Endometrial microvascular endothelial cells (primary cell): ENCODE data around the gene CAMK1D. TPM values are rescaled to one million over a fixed set of nuclear protein-coding genes. Genes with fewer than 3 reads are reported as not detected.

Source experiments
- in situ Hi-C: cut with HindIII; loops from 2 replicates; pipeline ENCODE4 v1.10.0; 2017; ENCODE audit warnings: low sequenced_read_pairs, low pct_unique_long_range_greater_than_20kb; ENCODE audit errors: inconsistent ontology term
- total RNA-seq: library from RNA; depleted of rRNA; stranded (reverse); fragments of >200 nt; gene quantifications from one replicate; pipeline ENCODE4 v1.2.3, GENCODE V29; 2015; ENCODE audit errors: inconsistent ontology term

The CAMK1D gene
- total RNA-seq, 1 donor from 2014 or later = 0.37 TPM

DNA sequence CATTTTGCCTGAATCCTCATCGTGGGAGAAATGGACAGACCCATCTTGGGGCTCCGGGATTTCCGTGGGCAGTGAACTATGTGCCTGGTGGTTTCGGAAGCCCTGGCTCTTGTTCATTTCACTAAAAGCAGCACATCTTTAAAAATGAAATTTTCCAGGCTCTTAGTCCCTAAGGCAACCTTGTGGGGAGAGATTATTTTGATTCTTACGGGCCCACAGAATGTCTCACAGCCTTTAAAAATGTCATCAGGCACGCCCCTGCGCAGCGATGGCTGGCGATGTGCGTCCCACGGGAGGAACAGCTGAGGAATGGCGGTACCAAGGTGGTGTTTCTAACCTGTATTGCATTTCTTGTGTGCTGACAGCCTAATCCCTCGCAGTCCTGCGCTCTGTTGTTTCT, 462.5 kb downstream of the CAMK1D start:
- in situ Hi-C loops = no loop called here

DNA sequence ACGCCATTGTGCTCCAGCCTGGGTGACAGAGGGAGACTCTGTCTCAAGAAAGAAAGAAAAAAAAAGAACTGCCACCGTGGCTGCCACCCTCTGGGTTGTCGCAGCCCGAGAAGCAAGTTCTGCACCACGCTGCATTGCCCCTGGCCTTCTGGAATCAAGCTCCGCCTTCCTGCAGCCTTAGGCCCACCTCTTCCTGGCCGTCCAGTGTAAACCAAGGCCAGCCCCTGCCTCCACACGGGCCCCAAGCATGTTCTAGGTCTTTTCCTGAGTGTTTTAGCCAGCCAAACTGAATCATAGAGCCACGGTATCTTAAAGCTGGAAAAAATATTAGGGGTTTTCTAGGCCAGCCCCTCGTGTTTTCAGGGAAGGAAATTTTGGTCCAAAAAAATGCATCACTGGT, 463.2 kb downstream of the CAMK1D start:
- in situ Hi-C loops = no loop called here

DNA sequence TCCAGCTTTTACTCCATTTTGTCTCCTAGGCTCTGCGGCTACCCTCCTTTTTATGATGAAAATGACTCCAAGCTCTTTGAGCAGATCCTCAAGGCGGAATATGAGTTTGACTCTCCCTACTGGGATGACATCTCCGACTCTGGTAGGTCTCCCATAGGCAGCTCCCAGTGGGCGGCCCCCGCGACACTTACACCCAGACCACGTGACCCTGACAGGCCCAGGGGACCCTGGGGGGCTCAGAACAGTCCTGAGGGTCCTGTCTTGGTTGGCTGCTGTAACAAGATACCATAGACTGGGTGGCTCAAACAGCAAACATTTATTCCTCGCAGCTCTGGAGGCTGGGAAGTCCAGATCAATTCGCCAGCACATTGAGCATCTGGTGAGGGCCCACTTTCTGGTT, 464.8 kb downstream of the CAMK1D start:
- in situ Hi-C loops = no loop called here

DNA sequence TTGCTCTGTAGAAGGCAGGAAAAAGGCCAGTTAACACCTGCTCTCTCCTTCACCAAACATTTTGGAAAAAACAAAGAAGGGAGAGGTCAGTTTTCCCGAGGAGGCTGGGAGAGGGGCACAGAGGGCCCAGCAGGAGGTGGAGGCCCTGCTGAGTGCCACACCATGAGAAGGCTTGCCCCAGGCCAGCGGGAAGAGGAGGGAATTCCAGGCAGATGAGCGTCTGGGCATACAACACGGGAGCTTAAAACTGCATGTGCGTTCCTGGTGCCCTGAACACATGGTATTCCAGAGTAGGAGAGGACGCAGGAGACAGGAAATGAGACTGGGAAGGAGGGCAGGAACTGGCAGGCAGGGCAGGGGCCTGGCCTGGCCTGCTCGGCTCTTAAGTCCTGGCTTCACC, 469.7 kb downstream of the CAMK1D start:
- in situ Hi-C loops = no loop called here

DNA sequence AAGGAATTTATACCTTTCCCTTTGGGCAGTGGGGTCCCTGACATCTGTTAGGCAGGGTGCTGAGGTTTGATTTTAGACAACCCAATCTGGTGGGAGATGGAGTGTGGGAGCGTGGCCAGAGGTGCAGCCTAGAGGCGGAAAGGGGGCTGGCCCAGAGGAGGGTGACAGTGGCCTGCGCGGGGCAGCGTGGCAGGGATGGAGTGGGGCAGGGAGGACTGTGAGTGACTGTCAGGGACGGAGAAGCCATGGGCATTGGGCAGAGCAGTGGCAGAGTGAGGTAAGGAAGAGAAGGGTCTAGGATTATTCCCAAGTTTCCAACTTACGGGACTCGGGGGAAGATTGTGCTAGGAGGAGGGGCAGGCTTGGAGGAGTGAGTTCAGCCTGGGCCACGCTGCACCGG, 470.3 kb downstream of the CAMK1D start:
- in situ Hi-C loops = no loop called here

DNA sequence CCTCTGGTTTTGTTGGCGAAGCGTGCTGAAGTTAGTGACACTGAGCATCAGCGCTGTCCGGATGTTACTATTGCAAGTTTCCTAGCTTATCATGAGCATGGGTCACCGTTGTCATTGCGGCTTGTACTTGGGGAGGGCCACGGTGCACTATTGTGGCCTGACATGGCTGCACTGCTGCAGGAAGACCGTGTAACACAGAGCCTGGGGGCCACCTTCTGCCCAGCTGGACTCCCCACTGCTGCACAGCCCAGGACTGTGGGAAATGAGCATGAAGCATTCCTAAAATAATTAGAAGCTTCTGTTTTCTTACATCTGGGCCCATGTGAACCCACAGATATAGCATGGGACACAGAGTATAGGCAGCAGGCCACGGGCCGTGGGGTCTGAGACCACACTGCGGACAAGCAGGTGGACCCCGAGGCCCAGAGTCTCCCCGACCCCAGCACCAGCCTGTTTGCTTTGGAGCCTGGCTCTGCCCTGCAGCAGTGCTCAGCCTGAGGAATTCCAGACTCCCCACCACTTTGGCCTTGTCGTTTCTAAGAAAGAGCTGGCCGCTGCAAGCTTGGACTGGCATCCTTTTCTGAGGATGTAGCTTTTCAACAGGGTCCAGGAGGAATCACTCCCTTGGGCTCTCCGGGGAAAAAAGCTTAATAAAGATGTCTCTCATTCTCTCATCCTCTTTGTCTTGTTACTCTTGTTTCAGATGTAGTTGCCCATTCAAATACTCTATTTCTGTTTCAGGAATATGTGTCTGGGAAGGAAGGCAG, 473.0 kb downstream of the CAMK1D start:
- in situ Hi-C loops = no loop called here

DNA sequence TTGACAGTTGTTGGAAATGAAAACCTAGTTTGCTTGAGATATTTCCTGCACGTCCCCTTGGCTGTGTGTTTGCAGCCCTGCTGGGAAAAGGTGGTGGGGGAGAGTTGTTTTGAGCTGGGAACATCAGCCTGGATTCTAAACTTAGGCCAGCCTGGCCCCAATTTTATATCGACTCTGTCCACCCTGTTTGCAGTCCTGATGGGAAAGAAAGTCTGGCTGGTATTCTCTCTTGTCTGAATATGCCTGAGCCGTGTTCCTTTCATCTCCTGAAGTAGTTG, 473.5 kb downstream of the CAMK1D start:
- in situ Hi-C loops = no loop called here

DNA sequence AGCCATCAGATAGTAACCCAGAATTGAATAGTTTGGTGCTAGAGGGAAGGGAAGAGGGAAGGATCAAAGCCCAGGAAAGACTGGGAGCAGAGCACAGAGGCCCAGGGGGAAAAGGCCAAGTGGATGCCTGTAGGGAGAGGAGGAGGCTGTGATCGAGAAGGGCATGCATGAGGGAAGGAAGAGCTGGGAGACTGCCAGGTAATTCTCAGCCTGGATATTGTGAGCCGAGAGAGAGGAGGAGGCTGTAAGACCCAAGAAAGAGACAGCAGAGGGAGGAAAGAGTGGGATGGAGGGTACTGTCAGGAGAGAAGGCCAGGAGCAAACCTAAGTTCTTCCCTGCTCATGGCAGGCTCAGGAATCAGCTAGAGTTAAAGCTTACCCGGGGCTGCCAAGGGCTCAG, 474.0 kb downstream of the CAMK1D start:
- in situ Hi-C loops = no loop called here

DNA sequence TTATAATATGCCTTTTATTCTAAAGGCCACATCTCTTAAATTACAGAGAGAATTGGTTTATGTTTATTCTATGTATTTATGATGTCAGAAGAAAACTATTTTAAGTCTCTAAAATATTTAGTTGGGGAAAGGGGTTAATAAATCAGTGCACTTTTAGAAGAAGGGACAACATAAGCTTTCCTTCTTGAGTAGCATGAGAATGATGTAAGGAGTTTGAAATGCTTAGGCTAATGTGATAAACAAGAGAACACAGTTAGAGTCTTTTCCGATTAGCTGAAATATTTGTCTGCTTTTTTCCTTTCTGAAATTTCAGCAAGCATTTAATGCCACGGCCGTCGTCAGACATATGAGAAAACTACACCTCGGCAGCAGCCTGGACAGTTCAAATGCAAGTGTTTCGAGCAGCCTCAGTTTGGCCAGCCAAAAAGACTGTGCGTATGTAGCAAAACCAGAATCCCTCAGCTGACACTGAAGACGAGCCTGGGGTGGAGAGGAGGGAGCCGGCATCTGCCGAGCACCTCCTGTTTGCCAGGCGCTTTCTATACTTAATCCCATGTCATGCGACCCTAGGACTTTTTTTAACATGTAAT, 476.0 kb downstream of the CAMK1D start:
- in situ Hi-C loops = no loop called here

DNA sequence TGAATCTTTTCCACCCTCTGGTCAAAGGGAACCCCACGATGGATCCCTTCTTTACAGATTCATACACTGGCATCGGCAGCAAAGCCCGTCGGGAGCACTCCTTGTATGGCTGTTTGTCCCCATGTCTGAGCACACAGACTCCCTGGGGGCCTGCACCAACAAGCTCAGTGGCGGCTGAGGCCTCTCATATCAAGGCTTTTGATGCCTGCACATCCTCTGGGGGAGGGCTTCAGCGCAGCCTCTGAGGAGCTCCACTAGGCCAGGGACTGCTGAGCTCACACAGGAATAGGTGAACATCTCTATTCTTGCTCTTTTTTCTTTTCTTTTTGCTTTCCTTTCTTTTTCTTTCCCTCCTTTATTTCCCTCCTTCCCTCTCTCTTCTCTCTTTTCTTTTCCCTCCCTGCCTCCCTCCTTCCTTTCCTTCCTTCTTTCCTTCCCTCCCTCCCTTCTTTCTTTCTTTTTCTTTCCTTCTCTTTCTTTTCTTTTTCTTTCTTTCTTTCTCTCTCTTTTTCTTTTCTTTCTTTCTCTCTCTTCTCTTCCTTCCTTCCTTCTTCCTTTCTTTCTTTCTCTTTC, 477.5 kb downstream of the CAMK1D start:
- in situ Hi-C loops = no loop called here

DNA sequence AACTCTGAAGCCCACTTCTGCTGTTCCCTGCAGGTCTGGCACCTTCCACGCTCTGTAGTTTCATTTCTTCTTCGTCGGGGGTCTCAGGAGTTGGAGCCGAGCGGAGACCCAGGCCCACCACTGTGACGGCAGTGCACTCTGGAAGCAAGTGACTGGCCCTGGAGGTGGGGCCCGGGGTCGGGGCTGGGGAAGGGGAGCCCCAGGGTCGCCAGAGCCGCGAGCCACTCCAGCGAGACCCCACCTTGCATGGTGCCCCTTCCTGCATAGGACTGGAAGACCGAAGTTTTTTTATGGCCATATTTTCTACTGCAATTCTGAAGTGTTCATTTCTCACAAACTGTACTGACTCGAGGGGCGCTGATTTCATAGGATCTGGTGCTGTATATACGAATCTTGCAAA, 479.4 kb downstream of the CAMK1D start:
- in situ Hi-C loops = no loop called here

DNA sequence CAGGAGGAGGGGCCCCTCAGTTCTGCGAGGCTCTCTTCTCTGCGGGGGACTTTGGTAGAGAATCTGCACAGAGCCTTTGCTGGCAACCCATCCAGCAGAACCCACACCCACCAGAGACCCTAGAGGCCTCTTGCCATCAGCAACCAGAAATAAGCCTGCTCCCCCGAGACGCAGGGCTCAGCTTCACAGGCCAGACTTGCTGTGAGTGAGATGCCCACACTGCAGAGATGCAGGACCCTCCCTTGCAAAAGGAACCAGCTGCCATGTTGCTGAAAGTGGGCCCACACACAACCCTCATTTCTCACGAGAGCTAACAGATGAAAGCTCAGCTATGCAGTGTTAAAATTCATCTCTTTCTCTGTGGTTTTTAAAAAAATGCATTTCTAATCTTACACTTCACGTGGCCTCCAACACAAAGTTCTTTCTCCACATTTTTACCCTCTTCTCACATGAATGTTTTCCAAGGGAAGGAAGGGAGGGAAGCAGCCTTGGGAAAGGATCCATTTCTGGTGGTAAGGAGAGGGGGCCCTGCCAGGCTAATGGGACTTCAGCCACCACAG, 480.6 kb downstream of the CAMK1D start:
- in situ Hi-C loops = no loop called here

DNA sequence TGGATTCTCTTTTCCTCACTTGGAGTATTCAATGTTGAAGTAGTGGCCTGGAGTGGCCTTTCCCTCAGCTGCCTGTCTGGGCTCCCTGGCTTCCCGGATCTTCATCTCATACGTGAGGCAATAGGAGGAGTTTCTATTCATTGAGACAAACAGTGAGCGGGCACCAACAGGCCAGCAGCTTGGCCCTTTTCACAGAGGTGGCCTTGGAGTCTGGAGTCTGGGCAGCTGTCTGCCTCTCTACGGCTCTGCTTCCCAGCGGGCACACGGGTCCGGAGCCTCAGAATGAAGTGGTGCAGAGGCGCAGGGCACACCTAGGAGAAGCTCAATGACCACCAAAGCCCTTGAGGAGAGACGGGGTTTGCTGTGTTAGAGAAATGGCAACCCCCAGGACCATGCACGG, 482.7 kb downstream of the CAMK1D start:
- in situ Hi-C loops = no loop called here

DNA sequence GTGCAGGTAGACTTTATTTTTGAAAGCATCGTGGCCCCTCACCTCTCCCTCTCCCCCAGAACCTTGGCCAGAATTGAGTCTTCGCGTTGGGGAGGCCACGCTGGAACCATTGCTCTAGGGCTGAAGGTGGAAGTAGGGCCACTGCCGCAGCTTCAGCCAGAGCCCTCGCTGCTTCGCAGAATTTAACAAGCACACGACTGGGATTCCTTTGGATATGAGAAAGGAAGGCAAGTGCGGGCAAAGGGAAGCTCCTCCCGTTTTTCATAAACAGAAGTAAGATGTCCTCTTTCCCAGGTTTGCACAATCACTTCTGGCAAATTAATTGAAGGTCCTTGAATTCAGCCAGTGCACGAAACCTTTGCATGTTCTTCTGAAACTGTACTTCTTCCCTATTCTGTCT, 484.1 kb downstream of the CAMK1D start:
- in situ Hi-C loops = no loop called here

DNA sequence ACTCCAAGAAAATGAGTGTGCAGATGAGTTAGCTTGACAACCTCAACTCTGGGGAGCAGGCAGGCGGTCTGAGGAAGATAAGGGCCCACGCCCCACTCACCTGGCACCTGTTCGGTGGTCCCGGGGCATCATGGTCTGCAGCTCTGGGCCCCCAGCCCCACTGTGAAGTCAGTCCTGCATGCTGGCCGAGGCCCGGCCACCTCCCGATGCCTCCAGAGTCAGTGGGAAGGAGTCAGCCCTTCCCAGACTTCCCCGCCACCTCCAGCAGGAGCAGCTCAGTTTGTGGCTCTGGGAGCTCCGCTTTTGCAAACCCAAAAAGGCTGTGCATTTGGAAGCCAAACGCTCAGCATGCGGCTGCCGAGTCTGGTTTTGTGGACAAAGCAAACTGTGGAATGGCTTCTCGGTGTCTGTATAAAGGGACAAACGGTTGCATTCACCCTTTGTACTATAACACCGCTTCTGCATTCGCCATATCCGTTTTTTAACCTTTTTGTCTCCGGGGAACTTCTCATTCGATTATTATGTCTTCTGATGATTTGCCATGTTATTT, 484.8 kb downstream of the CAMK1D start:
- in situ Hi-C loops = no loop called here

DNA sequence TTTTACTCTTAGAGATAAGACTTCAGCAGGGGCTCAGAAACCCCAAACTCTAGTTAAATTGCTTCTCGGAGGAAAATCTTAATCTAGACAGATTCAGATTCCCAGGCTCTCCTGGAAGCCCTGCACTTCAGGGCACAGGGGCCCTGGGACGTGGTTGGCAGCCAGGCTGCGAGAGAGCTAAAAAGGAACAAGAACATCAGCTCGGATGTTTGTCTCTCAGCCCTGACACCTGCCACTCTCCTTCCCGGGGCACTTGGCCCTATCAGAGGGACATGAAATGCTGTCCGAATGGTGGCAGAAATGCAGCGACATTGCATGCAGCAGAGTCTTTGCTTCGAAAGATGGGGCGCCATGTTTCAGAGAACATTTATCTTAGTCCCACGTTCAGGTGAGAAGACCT, 485.4 kb downstream of the CAMK1D start:
- in situ Hi-C loops = no loop called here

DNA sequence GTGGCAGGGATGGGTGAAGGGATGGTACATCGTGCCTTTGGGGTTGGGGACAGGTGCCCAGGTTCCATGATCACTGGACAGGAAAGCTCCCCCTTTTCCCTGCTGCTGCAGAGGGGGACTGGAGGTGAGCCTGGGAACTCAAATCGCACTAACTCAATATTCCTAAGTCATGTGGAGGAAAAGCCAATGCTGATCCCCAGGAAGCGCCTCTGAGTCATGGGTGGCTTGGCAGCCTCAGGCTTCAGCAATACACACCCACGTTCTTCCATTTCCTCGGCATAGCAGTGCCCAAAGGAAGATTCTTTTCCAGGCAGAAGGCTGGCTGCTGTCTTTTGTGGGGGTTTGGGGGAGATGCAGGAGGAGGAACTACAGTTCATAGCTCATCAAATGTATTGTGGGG, 486.4 kb downstream of the CAMK1D start:
- in situ Hi-C loops = no loop called here

DNA sequence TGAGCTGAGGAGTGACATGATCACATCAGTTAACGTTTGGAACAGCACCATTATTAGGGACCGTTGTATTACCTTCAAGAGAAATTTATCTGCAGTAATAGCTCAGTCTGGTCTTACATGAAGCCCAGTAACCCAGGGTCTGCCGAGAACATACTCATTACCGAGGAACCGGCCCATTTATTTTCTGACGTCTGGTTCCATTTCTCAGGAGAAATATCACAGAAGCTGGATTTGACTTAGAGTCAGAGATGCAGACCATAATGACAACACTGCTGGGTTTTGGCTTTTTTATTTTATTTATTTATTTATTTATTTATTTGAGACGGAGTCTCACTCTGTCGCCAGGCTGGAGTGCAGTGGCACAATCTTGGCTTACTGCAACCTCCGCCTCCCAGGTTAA, 489.0 kb downstream of the CAMK1D start:
- in situ Hi-C loops = no loop called here

DNA sequence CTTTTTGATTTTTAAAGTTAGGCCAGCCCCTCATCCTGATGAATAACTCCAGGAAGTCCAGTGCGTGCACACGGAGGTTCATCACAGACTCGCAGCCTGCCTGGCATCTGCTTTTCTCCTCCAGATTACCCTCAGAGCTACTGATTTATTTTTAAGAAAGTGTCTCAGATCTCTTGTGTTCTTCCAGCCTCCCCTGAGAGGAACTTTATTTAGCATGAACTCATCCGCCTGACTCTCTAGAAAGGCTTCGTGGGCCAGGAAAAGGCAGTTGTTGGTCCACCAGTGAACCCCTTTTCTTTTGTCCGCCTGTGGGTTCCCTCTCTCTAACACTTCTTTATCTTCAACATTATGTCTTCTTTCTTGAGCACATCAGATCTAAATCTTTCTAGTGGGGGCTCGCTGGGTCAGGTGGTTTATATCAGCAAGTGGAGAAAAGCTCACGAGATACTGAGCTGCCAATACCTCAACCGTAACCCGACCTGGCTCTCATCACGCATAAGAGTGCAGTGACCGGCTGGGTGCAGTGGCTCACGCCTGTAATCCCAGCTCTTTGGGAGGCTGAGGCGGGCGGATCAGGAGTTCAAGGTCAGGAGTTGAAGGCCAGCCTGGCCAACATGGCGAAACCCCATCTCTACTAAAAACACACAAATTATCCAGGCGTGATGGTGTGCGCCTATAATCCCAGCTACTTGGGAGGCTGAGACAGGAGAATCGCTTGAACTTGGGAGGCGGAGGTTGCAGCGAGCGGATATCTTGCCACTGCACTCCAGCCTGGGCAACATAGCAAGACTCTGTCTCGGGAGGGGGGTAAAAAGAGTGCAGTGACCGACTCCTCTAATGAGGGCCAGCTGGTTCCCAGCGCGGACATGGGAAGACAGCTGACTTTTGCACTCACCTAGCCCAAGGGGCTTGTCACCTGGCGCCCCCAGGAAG, 489.9 kb downstream of the CAMK1D start:
- in situ Hi-C loops = no loop called here
